Measurements from ENCODE around the gene IGIP.

DNA sequence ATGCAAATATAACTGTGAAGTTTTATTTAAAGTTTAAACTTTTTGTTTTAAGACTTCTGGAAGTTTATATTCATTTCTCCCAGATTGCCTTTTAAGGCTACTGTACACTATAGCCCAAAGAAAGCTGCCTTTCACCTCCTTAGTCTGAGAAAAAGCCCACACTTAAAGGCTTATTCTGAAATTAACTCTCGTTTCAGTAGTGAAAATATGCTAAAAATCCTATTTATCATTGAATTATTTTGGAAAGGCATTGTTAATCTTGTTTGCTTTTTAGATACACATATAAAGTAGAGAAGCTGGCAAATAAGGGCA, 15.1 kb upstream of the IGIP start:
- TF ChIP-seq, protein P1, sequence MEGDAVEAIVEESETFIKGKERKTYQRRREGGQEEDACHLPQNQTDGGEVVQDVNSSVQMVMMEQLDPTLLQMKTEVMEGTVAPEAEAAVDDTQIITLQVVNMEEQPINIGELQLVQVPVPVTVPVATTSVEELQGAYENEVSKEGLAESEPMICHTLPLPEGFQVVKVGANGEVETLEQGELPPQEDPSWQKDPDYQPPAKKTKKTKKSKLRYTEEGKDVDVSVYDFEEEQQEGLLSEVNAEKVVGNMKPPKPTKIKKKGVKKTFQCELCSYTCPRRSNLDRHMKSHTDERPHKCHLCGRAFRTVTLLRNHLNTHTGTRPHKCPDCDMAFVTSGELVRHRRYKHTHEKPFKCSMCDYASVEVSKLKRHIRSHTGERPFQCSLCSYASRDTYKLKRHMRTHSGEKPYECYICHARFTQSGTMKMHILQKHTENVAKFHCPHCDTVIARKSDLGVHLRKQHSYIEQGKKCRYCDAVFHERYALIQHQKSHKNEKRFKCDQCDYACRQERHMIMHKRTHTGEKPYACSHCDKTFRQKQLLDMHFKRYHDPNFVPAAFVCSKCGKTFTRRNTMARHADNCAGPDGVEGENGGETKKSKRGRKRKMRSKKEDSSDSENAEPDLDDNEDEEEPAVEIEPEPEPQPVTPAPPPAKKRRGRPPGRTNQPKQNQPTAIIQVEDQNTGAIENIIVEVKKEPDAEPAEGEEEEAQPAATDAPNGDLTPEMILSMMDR (IDR thresholded peaks at IDR 0.05) = no peak
- TF ChIP-seq POLR2A (IDR thresholded peaks at IDR 0.05) = no peak
